ENCODE measurements around the gene GLDN.

GLDN gene

GRCh38 chr15:51448622-51449399 lies 107.4 kb downstream of the GLDN start:
- DNase-seq, result no peak

DNA sequence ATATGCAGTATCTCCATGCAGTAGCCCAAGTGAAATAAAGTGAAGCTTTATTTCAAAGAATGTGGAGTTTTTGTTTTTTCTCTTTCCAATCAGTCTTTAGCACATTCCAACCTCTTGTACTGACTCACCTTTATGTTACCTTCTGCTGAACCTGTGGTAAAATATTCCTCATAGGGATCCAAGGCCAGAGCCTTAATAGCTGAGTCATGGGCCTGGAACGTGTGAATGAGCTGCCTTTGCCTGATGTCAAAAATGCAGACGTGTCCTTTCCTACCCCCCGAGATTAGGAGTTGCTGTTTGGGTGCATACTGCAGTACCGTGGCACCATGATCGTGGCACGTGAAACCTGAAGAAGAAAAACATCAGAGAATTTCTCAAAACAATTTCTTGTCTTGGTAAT lies 108.5 kb downstream of the GLDN start:
- no peak for DNase-seq
